ENCODE results near the gene NDUFS4. TPM values are rescaled to one million over a fixed set of nuclear protein-coding genes. Genes with fewer than 3 reads are reported as not detected.
"Not testable (repeated sequence)": the region's sequence is repeated elsewhere in the genome, so short reads cannot be mapped to it uniquely, and the experiment has no call there.

NDUFS4 gene
- total RNA-seq (2014; rRNA removed; shearing (Covaris generic)) = 245 and 273 TPM in 2 replicates

- peak; percentile 76 for DNase-seq (ENCODE audit: low spot score)
Observed at GRCh38 chr5:53560506-53561191, at the start of gene NDUFS4. NDUFS4 (plus strand) TSS chr5:53560639; CDS start chr5:53560663, 24 bp downstream.

GRCh38 chr5:53512539-53512938 lies 47.9 kb upstream of the NDUFS4 start:
- DNase-seq (ENCODE audit: low spot score) = no peak

GRCh38 chr5:53515988-53516387 lies 44.5 kb upstream of the NDUFS4 start:
- peak; percentile 32 for DNase-seq (ENCODE audit: low spot score)

- no peak for DNase-seq (ENCODE audit: low spot score)
Observed at GRCh38 chr5:53520813-53521212, 39.6 kb upstream of the NDUFS4 start.

GRCh38 chr5:53537711-53538110 lies 22.7 kb upstream of the NDUFS4 start:
- DNase-seq (ENCODE audit: low spot score) = no peak

GRCh38 chr5:53540739-53541138 lies 19.7 kb upstream of the NDUFS4 start:
- DNase-seq (ENCODE audit: low spot score) = not testable (repeated sequence)

- DNase-seq (ENCODE audit: low spot score) = no peak
Observed at GRCh38 chr5:53541859-53542258, 18.6 kb upstream of the NDUFS4 start.

GRCh38 chr5:53542926-53543325 lies 17.5 kb upstream of the NDUFS4 start:
- DNase-seq (ENCODE audit: low spot score) = no peak

- peak; percentile 19 for DNase-seq (ENCODE audit: low spot score)
Observed at GRCh38 chr5:53543401-53543800, 17.0 kb upstream of the NDUFS4 start.

GRCh38 chr5:53545744-53546143 lies 14.7 kb upstream of the NDUFS4 start:
- no peak for DNase-seq (ENCODE audit: low spot score)

GRCh38 chr5:53547226-53547625 lies 13.2 kb upstream of the NDUFS4 start:
- no peak for DNase-seq (ENCODE audit: low spot score)

GRCh38 chr5:53548501-53548900 lies 11.9 kb upstream of the NDUFS4 start:
- not testable (repeated sequence) for DNase-seq (ENCODE audit: low spot score)

GRCh38 chr5:53549792-53550191 lies 10.6 kb upstream of the NDUFS4 start:
- no peak for DNase-seq (ENCODE audit: low spot score)

- DNase-seq (ENCODE audit: low spot score) = no peak
Observed at GRCh38 chr5:53552561-53552960, 7.9 kb upstream of the NDUFS4 start.

- no peak for DNase-seq (ENCODE audit: low spot score)
Observed at GRCh38 chr5:53554444-53554843, 6.0 kb upstream of the NDUFS4 start.

- no peak for DNase-seq (ENCODE audit: low spot score)
Observed at GRCh38 chr5:53555160-53555559, 5.3 kb upstream of the NDUFS4 start.

- no peak for DNase-seq (ENCODE audit: low spot score)
Observed at GRCh38 chr5:53556001-53556400, 4.4 kb upstream of the NDUFS4 start.

GRCh38 chr5:53557386-53557785 lies 3.1 kb upstream of the NDUFS4 start:
- peak; percentile 46 for DNase-seq (ENCODE audit: low spot score)

- no peak for DNase-seq (ENCODE audit: low spot score)
Observed at GRCh38 chr5:53558966-53559365, 1.5 kb upstream of the NDUFS4 start.

- DNase-seq (ENCODE audit: low spot score) = no peak
Observed at GRCh38 chr5:53560028-53560427, 411 bp upstream of the NDUFS4 start.

- no peak for DNase-seq (ENCODE audit: low spot score)
Observed at GRCh38 chr5:53568401-53568800, 8.0 kb downstream of the NDUFS4 start.

GRCh38 chr5:53568871-53569270 lies 8.4 kb downstream of the NDUFS4 start:
- no peak for DNase-seq (ENCODE audit: low spot score)

- no peak for DNase-seq (ENCODE audit: low spot score)
Observed at GRCh38 chr5:53569453-53569852, 9.0 kb downstream of the NDUFS4 start.

- DNase-seq (ENCODE audit: low spot score) = no peak
Observed at GRCh38 chr5:53571403-53571802, 11.0 kb downstream of the NDUFS4 start.
